ENCODE measurements around the gene FBXO24.

- TF ChIP-seq CTCF (IDR thresholded peaks at IDR 0.05) = no peak
- TF ChIP-seq ZFX (IDR thresholded peaks at IDR 0.05; ENCODE audit: borderline replicate concordance) = no peak
Observed at GRCh38 chr7:100595188-100595587, 9.1 kb downstream of the FBXO24 start.

Measured in 22Rv1 (cell line).